HG03103 (cell line): ENCODE results near the gene FOXP1.

Experiments used
- ATAC-seq: cut with Tn5 transposase; IDR thresholded peaks from one replicate; pipeline ENCODE4 v1.9.1; 2021; ENCODE audit warnings: low read depth; ENCODE audit not compliant: unreplicated experiment

FOXP1 gene

DNA sequence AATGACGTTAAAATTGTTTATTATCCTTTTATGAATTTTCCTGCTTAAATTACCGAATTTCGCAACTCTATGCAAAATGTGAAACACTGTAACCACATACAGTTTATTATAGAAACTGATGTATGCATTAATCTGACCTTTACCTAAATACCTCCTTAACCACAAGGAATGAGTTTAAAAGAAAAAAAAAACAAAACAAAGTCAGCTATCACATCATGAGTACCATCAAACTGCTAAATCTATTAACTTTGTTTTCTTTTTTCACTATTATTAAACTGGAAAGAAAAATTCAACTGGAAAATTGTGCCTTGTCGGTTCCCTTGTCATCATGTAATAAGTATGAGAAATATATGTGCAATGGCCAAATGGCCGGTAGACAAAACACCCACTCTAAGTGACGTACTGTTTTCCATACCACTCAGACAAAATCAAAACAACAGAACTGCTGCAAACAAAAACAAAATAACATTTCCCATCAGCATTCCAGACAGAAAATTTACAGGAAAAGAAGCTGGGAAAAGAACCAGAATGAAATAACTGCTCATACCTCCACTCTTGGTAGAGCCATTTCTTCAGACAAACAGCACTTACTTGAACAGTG lies 415.3 kb downstream of the FOXP1 start:
- no peak for ATAC-seq

DNA sequence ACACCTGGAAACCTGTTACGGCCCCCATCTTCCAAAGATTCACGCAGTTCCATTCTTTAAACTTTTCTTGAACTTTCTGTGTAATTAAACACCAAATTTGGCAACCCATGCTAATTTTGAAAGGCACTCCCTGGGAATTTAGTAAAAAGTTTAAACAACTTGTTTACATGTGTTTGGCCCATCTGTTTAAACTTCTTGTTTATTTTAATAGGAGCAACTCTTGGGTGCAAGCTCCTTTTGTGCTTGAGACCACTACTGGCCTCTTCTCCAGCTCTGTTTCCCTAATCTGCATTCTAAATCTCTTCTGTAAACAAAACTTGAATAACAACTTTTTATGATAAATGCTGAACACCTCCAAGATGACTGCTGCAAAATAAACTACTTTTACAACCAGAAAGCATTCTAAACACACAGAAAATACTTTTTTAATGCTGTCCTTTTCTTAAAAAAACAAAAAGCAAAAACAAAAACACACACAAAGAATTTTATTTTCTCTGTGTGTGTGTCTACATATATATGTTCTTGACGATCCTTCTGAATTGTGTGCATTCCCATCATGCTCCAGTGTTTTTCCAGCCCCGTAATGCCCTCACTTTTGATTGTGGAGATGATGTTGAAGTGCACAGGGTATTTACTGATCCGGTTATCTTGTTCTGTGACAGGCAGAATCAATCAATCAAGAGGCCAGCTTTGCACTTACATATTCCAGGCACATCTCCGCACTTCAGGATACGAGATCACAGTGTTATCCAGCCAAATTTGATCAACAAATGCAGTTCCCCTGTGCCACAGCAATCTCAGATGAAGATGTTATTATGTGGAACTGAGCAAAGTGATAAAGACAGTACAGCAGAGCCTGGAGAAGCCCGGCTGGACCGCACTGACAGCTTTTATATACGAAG lies 416.9 kb downstream of the FOXP1 start:
- ATAC-seq, result no peak

DNA sequence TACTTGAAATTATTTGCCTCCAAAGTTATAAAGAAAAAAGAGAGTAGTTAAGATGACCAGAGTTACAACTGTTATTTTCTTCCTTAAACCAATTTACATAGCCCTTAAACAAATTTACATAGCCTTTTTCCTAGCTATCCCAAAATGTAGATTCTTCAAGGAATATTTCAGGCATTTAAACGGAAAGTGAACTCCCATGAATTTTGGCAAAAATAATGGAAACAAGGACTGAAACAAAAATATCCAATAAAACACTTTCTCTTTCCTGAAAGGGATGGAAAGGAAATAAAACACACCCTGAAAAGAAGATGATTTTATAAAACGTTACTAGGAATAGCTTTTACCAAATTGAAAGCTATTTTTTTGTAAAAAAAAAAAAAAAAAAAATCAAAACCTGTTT lies 418.6 kb downstream of the FOXP1 start:
- ATAC-seq, result no peak

DNA sequence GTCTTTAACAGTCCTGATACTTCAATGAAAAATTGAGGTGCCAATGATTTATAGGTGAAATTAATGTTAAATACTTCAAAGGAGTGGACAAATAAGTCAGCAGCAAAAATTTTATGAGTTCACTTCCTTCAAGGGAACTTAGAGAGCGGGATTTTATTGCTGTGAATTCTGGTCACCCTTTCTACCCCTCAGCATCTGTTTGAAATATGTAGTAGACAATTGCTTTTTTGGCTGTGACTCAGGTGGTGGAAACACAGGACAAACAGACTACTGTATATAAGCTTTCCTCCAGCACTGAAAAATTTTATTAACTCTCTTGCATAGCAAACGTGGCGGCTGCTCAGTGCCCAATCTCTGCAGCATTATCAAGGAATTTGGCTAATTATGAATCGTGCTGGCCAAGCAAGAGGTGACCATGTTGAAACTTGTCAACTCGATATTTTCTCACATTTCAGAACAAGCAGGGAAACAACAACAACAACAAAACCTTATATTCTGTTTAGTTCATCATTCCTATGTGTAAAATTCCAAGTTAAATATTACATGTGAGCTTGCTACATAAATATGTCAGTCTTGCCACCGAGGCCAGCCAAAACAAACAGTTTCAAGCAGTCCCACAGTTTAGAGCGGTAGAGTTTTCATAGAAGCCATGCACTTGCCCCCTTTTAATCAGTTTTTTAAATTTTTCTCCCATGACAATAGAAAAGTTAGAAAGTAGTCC lies 420.2 kb downstream of the FOXP1 start:
- ATAC-seq, result no peak

DNA sequence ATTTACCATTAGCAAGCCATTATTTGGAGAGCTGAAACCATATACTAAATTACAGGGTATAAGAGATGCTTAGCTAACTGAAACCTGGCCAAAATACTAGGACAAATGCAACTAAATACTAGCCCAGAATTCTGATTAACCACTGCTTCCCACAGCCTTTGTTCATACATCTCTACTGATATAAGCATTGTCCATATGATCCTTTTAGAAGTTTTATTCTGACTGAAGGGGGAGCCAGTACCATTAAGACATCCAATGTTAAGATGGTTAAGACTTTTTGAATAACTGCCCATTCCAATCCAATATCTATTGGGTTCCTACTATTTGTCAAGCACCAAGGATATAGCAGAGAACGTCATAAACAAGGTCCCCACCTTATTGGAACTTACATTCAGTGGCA lies 421.3 kb downstream of the FOXP1 start:
- no peak for ATAC-seq

DNA sequence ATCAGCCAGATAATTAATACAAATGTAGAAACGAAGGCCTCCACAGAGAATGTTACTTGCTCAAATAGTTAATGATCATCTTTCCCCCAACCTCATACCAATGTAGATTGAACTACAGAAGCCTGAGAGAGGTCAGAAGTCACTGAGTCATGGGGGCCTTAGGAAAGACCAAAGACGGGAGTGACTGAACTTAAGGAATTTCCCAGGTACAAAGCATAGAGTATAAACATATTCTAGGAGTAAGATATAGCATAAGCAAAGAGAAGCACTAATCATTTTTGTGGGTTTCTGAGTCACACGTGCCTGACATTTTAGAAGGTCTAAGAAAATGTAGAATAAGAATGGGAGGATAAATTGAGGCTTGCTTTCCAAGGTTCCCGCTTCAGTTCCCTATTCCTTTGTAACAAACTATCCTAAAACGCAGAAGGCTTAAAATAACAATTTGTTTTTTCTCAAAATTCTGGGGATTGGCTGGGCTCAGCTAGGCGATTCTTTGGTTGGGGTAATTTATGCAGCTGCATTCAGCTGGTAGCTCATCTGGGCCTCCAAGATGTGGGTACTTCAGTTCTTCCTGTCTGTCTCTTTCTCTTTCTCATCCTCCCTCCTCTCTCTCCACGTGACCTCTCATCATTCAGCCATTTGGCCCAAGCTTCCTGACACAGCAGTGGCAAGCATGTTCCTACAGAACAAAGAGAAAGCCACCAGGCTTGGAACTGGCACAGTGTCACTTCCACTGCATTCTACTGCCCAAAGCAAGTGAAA lies 422.6 kb downstream of the FOXP1 start:
- ATAC-seq, result no peak

DNA sequence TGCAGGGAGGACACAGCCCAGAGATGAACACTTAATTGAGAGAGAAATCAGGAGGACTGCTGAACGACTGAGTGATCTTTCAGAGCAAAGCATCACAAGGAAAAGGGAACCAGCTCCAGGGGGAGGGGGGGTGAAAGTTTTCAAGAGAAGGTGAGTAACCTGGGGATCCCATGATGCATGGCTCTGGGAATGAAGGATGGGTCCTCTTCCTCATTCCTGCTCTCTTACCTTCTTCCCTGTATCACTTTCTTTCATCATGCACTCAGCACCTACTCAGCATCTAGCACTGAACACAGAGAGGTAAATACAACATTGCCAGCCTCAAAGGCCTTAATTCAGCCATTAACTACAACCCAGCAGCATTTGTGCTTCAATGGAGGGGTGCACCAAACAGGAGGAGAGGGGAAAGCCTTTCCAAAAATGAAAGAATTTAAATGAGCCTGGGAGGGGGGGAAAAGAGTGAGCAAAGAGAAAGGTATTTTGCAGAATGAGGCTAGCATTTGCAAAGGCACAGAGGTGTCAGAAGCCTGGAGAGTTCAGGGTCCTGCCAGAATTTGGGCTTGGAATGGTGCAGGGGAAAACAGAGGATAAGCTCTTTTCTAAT lies 427.4 kb downstream of the FOXP1 start:
- no peak for ATAC-seq

DNA sequence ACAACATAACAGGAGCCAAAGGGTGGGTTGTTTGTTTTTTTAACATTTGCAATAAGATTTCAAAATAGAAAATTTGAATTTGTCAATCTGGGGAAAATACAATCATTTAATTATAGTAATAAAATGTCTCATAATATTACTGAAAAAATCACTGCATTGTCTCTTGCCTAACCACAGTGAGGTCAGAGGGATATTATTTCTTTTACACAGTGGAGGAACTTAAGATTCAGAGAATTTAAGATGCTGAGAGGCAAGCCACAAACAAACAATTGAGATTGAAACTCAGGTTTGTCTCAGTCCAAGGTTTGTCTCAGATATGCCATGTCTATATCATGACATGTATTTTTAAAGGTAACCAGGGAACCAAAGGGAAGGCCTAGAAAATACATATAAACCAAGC lies 428.7 kb downstream of the FOXP1 start:
- ATAC-seq, result no peak

DNA sequence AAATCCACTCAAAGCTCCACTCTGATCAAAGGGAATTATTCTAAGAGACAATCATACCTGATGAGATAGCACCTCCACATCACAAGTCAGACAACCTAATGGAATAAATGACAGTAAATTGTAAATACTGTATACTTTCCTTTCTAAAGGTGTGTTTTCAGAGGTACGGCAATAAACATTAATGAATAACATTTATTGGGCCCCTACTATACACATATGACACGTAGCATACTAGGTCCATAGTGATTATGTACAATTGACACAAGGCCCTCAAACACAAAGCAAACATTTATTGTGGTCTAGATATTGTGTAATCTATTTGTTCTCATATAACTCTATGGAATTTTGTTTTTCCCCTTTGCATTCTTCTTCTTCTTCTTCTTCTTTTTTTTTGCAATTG lies 429.8 kb downstream of the FOXP1 start:
- ATAC-seq, result no peak

DNA sequence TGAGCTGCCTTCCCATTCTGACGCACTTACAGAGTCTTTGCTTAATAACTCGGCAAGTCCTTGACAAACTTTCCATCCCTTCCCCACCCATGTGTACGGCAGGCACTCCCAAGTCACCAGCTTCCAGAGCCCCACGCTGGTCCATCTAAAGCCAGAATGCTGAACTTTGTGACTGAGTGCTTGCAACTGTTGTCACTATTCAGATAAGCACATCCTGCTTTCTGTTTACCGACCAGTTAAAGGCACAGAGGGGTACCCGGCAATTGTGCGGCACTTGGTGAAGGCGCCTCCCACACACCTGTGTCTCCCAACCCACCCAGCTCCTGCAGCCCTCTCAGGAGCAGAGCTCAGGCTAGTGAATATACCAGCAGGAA lies 430.6 kb downstream of the FOXP1 start:
- no peak for ATAC-seq

DNA sequence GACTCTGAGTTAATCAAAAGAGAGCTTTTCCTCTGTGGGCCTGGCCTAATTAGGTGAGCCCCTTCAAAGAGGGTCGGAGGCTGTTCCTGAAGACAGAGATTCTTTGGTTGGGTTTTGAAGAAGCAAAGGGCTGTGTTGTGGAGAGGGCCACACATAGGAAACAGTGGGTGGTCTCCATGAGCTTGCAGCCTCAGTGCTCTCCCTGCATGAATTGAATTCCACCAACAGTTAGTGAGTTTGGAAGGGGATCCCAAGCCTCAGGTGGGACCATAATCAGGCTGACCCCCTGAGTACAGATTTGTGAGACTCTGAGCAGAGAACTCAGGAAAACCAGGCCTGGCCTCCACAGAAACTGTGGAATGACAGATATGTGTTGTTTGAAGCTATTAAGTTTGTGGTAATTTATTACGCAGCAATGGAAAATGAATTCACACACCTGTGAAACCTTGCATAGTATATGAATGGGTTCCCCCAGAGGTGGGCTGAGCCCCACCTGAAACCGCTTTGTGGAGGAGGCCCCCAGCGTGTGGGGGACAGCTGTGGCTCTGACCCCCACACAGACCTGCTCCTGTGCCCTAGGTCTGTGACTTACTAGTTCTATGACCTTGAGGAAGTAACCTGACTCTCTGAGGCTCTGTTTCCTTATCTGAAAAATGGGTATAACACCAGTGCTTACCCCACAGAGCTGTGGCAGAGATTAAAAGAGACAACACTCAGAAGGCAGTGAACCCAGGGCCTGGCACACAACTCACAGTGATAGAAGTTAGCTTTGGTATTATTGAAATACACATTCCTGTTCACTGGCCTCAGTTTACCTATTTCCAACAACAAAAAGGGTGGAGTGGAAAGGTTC lies 431.3 kb downstream of the FOXP1 start:
- ATAC-seq, result no peak

DNA sequence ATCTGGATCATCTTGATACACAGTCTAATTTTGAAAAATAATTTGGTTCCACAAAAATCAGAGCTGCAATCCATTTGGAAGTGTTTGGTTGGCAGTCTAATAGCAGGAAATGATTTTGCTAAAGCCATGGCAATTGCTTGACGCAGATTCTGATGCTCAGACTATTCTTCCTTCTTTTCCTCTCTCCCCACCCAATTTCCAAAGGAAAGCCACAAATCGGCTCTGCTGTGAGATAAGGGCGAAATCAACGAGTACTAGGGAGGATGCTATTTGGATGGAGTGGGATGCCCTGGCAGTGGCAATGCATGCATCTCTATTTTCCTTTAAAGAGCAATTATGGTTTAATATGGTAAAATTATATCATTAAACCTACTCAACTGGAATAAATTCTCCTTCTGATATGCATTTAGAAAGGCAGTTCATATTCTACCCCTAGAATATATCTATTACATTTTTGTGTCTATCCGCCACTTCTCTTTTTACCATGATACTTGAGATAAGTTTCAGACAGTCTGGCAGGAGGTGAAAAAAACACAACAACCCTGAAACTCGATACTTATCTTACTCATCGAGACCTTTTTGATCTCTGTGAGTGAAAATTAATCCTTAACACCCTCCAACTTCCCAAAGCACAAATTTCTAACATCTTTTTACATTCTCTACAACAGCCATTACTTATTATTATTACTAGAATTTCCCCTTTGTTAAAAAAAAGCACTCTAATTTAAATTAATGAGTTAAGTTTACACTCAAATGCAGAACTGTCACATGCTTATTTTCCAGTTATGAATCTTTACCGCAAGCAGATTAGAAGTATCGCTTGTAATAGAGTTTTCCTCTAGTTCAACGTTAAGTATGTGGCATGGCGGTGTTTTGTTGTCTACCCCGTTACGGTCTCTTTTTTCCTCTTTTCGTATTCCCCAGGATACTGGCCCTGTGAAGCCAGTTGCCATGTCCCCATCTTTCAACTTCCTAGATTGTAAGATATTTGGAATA lies 433.3 kb downstream of the FOXP1 start:
- ATAC-seq, result no peak

DNA sequence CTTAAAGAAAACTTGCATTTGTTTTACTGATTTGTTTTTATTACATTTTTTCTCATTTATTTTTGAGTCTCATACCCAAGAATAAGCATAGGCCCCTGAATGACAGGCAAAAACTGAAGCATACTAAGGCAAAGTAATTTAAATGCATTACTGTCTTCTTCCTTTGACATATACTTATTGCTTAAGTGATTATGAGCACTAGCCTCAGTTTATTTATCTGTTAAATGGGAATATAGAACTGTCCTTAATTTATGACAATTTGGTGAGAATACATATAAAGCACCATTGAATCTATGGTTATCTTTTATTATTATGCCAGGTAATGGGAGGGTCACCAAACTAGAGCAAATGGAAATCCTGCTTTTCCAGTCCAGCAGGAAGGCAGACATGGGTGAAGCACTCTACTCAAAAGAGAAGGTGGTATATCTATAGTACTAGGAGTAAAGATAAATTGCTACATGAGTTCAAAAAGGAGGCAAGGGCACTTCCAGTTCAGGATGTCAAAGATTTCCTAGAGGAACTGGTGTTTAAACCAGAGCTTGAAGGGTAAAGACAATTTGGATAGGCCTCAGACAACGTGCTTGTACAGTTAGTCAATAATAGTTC lies 435.0 kb downstream of the FOXP1 start:
- no peak for ATAC-seq

DNA sequence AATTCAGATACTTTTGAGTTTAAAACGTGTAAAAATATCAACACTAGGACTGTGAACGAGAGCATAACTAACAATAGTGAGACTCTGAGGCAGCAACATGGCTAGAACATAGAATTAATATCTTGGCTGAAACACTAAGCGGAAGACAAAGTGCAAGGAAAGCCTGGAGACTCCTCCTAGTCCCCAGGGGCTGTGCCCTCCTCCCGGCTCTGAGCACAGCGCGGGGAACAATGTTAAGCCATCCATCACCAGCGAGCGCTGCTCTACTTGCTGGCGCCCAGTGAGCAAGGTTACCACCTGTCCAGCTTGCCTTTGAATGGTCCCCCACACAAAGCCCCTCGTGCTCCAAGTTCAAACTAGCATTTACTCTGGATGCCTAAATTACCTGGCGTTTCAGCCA lies 436.9 kb downstream of the FOXP1 start:
- ATAC-seq, result no peak

DNA sequence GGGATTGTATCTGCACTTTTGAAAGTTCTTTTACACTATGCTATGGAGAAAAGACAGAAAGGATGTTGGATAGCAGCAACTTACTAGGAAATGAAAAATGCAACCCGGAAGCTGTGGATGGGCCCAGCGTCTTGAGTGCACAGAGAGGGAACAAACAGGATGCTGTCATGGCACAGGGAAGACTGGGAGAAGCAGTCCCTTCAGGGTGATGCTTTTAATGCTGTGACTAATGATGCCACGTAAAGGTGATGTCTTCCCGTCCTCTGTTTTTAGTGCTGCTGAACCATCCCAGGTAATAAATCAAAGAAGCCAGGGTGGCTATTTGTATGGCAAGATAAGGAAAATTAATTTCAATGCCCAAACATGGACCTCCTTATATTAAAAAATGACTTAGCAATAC lies 437.6 kb downstream of the FOXP1 start:
- no peak for ATAC-seq

DNA sequence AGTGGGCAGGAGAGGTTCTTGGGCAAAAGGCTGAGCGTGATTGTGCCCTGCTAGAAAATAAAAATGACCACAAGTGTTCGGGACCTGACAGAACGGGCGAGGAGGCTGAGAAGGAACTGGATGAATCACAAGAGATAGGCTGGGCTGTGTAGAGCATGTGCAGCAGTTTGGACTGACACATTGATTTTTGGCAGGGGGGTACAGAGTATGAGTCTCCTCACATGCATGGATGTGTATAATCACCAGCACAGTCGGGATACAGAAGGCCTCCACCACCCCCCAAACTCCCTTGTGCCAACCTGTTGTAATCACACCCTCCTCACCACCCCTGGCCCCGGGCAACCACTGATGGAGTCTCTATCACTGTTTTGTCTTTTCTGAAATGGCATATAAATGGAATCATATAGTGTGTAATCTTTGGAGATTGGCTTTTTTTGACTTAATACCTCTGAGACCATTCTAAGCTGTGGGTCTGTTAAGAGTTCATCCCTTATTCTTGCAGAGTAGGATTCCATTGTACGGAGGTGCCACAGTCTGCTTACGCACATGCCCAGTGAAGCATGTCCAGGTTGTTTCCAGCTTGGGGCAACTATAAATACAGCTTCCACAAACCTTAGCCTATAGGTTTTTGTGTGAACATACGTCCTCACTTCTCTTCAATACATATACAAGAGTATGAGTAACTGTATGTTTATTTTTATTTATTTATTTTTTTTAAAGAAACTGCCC lies 438.8 kb downstream of the FOXP1 start:
- ATAC-seq, result no peak

DNA sequence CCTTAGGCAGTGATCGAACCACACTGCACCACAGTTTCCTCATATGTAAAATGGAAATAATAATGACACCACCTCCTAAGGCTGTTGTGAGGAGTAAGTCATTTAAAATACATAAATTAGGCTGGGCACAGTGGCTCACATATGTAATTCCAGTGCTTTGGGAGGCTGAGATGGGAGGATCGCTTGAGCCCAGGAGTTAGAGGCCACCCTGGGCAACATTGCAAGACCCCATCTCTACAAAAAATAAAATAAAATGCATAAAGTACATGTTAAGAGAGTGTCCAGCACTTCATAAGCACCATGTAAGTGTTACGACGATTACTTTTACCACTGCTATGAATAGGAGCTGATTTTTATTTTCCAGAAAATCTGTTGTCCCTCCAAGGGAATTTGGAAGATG lies 440.0 kb downstream of the FOXP1 start:
- no peak for ATAC-seq
